Ishikawa (cell line): ENCODE measurements around the gene LOXL4.

Experiments
- CEBPB ChIP-seq: IDR thresholded peaks from 2 replicates; pipeline ENCODE4 v1.6.1; 2012
- CREB1 ChIP-seq: IDR thresholded peaks from 2 replicates; pipeline ENCODE4 v1.6.1; 2012; ENCODE audit warnings: low read depth
- EGR1 ChIP-seq: IDR thresholded peaks from 2 replicates; pipeline ENCODE4 v1.6.1; 2012
- EP300 ChIP-seq: IDR thresholded peaks from 2 replicates; pipeline ENCODE4 v1.6.1; 2012; ENCODE audit warnings: borderline replicate concordance
- FOXM1 ChIP-seq: IDR thresholded peaks from 2 replicates; pipeline ENCODE4 v1.6.1; 2012; ENCODE audit warnings: low read depth, borderline replicate concordance
- MAX ChIP-seq: IDR thresholded peaks from 2 replicates; pipeline ENCODE4 v1.6.1; 2012
- NFIC ChIP-seq: IDR thresholded peaks from 2 replicates; pipeline ENCODE4 v1.6.1; 2012
- RAD21 ChIP-seq: IDR thresholded peaks from 2 replicates; pipeline ENCODE4 v1.6.1; 2012; ENCODE audit warnings: low read depth
- TAF1 ChIP-seq: IDR thresholded peaks from 2 replicates; pipeline ENCODE4 v1.6.1; 2012; ENCODE audit warnings: low read depth, mild to moderate bottlenecking
- TCF12 ChIP-seq: IDR thresholded peaks from 2 replicates; pipeline ENCODE4 v1.6.1; 2012; ENCODE audit warnings: low read depth
- TEAD4 ChIP-seq: IDR thresholded peaks from 2 replicates; pipeline ENCODE4 v1.6.1; 2012
- YY1 ChIP-seq: IDR thresholded peaks from 2 replicates; pipeline ENCODE4 v1.6.1; 2012; ENCODE audit warnings: low read depth
- ZBTB7A ChIP-seq: IDR thresholded peaks from 2 replicates; pipeline ENCODE4 v1.6.1; 2012; ENCODE audit warnings: low read depth
- TF ChIP-seq, protein P1 (sequence below): IDR thresholded peaks from 2 replicates; pipeline ENCODE4 v1.6.1; 2012
- TF ChIP-seq, protein P2 (sequence below): IDR thresholded peaks from 2 replicates; pipeline ENCODE4 v1.6.1; 2012; ENCODE audit warnings: low read depth, mild to moderate bottlenecking

LOXL4 gene

GRCh38 chr10:98261436-98262277 is 6.3 kb downstream of the LOXL4 start:
- TF ChIP-seq, protein P1, sequence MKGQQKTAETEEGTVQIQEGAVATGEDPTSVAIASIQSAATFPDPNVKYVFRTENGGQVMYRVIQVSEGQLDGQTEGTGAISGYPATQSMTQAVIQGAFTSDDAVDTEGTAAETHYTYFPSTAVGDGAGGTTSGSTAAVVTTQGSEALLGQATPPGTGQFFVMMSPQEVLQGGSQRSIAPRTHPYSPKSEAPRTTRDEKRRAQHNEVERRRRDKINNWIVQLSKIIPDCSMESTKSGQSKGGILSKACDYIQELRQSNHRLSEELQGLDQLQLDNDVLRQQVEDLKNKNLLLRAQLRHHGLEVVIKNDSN: no peak
- TF ChIP-seq MAX (no peak), EP300 (no peak), TAF1 (no peak), RAD21 (no peak), YY1 (no peak), EGR1 (no peak), ZBTB7A (no peak), TCF12 (no peak), NFIC (no peak), CREB1 (no peak), FOXM1 (no peak), CEBPB (no peak), TEAD4 (no peak)
- TF ChIP-seq, protein P2, sequence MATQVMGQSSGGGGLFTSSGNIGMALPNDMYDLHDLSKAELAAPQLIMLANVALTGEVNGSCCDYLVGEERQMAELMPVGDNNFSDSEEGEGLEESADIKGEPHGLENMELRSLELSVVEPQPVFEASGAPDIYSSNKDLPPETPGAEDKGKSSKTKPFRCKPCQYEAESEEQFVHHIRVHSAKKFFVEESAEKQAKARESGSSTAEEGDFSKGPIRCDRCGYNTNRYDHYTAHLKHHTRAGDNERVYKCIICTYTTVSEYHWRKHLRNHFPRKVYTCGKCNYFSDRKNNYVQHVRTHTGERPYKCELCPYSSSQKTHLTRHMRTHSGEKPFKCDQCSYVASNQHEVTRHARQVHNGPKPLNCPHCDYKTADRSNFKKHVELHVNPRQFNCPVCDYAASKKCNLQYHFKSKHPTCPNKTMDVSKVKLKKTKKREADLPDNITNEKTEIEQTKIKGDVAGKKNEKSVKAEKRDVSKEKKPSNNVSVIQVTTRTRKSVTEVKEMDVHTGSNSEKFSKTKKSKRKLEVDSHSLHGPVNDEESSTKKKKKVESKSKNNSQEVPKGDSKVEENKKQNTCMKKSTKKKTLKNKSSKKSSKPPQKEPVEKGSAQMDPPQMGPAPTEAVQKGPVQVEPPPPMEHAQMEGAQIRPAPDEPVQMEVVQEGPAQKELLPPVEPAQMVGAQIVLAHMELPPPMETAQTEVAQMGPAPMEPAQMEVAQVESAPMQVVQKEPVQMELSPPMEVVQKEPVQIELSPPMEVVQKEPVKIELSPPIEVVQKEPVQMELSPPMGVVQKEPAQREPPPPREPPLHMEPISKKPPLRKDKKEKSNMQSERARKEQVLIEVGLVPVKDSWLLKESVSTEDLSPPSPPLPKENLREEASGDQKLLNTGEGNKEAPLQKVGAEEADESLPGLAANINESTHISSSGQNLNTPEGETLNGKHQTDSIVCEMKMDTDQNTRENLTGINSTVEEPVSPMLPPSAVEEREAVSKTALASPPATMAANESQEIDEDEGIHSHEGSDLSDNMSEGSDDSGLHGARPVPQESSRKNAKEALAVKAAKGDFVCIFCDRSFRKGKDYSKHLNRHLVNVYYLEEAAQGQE: no peak

DNA sequence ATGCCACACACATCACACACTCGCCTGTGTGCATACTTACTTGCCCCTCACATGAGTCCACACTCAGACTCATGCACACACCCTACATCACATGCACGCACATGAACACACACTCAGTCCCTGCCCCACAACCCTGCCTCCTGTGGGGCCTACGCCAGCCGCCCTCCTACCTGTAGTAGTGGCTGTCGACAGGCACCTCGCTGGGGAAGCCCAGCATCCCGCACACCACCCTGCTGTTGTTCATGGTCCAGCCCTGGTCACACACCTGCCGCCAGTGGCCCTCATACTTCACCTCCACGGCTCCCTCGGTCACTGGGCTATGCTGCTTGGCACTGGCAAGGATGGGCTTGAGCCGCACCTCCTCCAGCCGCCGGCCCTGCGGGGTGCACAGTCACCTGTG is 7.2 kb downstream of the LOXL4 start:
- TF ChIP-seq NFIC (no peak), EP300 (no peak), TEAD4 (no peak), RAD21 (no peak), EGR1 (no peak), TCF12 (no peak), MAX (no peak), YY1 (no peak), FOXM1 (no peak)
- TF ChIP-seq, protein P1: no peak

- TF ChIP-seq TEAD4 (no peak), RAD21 (no peak), ZBTB7A (no peak), CREB1 (no peak)
These were observed 7.6 kb downstream of the LOXL4 start for GRCh38 chr10:98260350-98260749.

DNA sequence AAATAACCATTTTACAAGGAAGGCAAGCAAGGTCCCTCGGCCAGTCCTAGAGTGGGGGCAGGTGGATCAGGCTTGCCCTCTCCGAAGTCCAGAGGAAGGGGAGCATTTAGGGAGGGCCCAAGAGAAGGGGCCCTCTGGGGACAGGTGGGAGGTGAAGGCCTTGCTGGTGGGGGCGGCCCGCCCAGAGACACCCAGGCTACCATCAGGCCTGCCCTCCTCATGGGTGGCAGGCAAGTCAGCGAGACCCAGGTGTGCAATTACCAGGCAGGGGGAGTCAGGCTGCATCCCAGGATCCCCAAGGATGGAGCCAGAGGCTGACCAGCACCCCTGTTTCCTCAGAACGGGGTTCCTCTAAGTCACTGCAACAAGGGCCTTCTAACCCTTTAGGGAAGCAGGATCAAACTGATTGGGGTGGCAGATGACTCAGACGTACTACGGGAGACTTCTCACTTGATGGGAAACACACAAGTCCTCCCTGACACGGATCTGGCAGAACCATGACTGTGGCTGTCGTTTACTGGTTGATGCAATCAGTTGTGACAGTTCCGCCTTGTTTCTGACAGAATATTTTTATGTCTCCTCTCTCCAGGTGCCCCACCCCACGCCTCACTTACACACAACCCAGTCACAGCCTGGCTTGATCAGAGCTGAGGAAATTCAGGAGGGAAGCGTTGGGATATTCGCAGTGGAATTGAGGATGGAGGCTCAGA is 8.2 kb downstream of the LOXL4 start:
- TF ChIP-seq TEAD4 (no peak), EGR1 (no peak), TAF1 (no peak), CEBPB (no peak), YY1 (no peak), CREB1 (no peak), FOXM1 (no peak), MAX (no peak), ZBTB7A (no peak), RAD21 (no peak), EP300 (no peak)
- TF ChIP-seq, protein P2: no peak
- TF ChIP-seq, protein P1: no peak
